SK-N-SH (cell line): ENCODE measurements around the gene TPRG1.

Source experiments
- TF ChIP-seq, protein P1 (sequence below): IDR thresholded peaks from 2 replicates; pipeline ENCODE4 v1.4.0; 2012; ENCODE audit warnings: low read depth
- TF ChIP-seq, protein P2 (sequence below): fragments of 200-600 bp; sonication (generic); IDR thresholded peaks from 2 replicates; pipeline ENCODE4 v1.6.1; 2017; ENCODE audit warnings: antibody characterized with exemption, mild to moderate bottlenecking, moderate library complexity

DNA sequence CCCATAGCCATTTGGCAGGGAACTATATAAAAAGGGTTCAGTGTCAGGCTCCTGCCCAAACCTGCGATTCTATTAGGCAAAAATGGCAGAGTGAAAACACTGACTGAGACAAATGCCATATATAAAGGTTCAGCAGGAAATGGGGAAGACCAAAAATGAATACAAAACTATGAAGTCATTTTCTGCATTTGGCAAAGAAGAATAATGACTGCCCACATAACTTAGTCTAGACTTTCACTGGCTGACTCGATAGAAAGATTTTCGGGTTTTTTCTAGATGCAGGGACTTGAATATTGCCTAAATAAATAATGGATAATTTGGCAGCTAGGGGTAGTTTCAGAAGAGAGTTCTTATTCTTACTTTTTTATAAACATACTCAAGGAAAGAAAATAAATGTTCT is 178.0 kb downstream of the TPRG1 start:
- TF ChIP-seq, protein P1, sequence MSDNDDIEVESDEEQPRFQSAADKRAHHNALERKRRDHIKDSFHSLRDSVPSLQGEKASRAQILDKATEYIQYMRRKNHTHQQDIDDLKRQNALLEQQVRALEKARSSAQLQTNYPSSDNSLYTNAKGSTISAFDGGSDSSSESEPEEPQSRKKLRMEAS = no peak
- TF ChIP-seq, protein P2, sequence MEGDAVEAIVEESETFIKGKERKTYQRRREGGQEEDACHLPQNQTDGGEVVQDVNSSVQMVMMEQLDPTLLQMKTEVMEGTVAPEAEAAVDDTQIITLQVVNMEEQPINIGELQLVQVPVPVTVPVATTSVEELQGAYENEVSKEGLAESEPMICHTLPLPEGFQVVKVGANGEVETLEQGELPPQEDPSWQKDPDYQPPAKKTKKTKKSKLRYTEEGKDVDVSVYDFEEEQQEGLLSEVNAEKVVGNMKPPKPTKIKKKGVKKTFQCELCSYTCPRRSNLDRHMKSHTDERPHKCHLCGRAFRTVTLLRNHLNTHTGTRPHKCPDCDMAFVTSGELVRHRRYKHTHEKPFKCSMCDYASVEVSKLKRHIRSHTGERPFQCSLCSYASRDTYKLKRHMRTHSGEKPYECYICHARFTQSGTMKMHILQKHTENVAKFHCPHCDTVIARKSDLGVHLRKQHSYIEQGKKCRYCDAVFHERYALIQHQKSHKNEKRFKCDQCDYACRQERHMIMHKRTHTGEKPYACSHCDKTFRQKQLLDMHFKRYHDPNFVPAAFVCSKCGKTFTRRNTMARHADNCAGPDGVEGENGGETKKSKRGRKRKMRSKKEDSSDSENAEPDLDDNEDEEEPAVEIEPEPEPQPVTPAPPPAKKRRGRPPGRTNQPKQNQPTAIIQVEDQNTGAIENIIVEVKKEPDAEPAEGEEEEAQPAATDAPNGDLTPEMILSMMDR = no peak
